LoVo (cell line): ENCODE data around the gene UNC80.

ENCODE experiments used
- DNase-seq: peaks from one replicate; pipeline ENCODE4 v3.0.0-alpha.2; 2016; ENCODE audit warnings: low spot score

UNC80 gene

DNA sequence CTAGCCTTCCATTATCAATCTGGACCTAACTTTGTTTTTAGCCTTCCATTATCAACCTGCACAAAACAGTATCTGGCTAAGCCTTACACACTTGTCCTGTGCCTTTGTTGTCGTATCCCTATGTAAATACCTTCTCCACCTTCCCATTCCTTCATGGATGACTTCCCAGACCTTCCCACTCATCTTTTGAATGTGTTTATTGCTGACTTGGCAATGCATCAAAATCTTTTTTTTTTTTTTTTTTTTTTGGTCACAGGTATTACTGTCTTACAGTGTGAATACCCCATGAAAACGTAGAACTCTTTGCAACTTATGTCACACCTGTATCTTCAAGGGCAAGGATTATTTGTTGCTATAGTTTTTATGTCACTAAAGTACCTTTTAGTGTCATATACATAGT is 256.5 kb downstream of the UNC80 start:
- DNase-seq: no peak

DNA sequence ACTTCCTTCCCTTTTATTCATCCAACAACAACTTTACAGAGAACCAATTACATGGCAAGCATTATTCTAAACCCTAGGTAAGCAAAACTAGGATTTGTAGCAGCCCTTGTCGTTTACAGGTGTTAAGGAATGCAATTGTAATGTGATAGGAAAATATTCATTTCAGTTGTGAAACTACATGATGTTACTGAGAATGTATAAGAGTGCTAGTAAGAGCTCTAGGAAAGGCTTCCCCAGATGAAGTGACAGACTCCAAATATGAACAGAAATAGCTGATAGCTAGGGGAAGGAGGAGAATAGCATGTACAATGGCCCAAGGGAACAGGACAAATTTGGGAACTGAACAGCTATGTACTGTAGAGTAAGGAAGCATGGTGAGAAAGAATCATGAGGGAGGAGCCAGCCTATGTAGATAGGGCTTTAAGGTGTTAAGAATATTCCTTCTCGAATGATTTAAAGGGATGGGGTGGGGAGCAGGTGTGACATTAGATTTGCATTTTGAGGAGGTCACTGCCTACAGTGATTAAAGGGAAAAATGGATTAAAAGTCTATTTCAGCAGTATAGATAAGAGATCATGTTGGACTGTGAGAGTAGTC is 262.6 kb downstream of the UNC80 start:
- DNase-seq: no peak

GRCh38 chr2:210035679-210036078 is 264.0 kb downstream of the UNC80 start:
- DNase-seq: no peak

DNA sequence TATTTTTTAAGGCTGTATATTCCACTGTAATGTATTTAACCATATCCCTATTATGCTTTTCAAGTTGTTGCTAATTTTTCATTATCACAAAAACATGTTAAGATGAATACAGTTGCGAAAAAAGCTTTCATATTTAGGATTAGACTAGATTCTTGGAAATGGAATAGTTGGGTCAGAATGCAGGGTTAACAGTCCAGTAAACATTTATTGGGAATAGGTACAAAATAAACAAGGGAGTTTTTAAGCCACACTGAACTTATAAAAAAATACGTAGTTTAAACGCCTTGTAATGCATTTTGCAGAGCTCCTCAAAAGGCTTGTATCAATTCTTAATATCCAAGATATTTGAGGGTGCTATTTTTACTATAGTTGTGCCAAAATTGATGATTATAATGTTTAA is 266.4 kb downstream of the UNC80 start:
- no peak for DNase-seq

GRCh38 chr2:210046851-210047500 is 275.3 kb downstream of the UNC80 start:
- no peak for DNase-seq
